GM15510 (cell line): ENCODE measurements around the gene IL10RB.

Experiments
- POLR2A ChIP-seq: IDR thresholded peaks from 3 replicates; pipeline ENCODE4 v1.6.1; 2011; ENCODE audit warnings: borderline replicate concordance; ENCODE audit not compliant: insufficient read length; ENCODE audit errors: extremely low read depth

The IL10RB gene

DNA sequence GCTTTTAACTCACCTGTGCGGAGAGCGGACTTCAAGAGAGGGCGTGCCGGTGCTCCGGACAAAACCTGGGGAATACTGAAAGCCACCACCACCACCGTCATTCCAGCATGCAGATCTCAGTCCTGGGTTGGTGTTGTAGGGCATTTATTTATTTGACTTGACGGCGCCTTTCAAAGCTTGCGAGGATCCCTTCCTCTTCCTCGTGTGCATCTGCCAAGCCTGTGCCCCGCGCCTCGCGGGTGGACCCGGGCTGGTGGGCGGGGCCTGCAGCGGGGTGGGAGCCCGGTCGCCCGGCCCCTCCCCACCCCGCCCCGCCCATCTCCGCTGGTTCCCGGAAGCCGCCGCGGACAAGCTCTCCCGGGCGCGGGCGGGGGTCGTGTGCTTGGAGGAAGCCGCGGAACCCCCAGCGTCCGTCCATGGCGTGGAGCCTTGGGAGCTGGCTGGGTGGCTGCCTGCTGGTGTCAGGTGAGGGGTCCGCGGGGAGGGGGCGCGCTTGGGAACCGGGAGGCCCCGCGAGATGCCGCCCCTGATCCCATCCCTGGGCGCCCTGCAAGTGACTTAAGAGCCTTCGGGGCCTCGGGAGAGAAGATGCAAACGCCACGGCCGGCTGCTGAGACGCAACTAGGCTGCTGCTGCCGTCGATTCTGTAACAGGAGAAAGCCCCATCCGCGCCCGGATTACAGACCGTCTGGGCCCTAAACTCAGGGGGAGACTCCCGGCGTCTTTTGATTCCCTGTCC lies at the start of gene IL10RB:
Gene IL10RB (plus strand): TSS at position 318 of the 739 bp plus-strand sequence. CDS start 99 bp downstream, at position 417.
- TF ChIP-seq POLR2A: peak; percentile 72

DNA sequence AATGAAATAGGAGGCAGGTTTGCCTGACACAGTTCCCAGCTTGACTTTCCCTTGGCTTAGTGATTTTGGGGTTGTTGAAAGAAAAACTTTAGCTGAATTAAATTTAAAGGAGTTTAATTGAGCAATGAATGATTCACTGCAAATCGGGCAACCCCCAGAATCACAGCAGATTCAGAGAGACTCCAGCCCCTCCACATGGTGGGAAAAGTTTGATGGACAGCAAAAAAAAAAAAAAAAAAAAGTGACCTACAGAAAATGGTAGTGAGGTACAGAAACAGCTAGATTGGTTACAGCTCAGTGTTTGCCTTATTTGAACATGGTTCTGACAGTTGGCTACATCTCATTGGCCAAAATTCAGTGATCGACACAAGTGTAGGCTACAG lies 49.0 kb upstream of the IL10RB start:
- TF ChIP-seq POLR2A: no peak

GRCh38 chr21:33219300-33219699 lies 46.9 kb upstream of the IL10RB start:
- TF ChIP-seq POLR2A: no peak

DNA sequence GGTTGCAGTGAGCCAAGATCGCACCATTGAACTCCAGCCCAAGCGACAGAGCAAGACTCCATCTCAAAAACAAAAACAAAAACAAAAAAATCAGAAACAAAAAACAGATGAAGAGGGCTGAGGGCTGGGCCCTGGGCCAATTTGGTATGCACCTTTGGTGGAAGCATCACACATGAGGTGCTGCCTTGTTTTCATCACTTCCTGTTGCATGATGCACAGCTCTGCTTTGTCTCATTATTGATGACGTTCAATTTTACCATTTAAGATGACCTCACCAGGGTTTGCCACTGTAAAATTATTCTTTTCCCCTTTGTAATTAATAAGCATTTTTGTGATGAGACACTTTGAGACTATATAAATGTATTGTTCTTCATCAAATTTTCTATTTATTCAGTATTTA lies 46.2 kb upstream of the IL10RB start:
- TF ChIP-seq POLR2A: no peak

GRCh38 chr21:33228455-33228854 lies 37.7 kb upstream of the IL10RB start:
- no peak for TF ChIP-seq POLR2A

- TF ChIP-seq POLR2A: no peak
Observed at GRCh38 chr21:33229099-33229783, 36.9 kb upstream of the IL10RB start.

DNA sequence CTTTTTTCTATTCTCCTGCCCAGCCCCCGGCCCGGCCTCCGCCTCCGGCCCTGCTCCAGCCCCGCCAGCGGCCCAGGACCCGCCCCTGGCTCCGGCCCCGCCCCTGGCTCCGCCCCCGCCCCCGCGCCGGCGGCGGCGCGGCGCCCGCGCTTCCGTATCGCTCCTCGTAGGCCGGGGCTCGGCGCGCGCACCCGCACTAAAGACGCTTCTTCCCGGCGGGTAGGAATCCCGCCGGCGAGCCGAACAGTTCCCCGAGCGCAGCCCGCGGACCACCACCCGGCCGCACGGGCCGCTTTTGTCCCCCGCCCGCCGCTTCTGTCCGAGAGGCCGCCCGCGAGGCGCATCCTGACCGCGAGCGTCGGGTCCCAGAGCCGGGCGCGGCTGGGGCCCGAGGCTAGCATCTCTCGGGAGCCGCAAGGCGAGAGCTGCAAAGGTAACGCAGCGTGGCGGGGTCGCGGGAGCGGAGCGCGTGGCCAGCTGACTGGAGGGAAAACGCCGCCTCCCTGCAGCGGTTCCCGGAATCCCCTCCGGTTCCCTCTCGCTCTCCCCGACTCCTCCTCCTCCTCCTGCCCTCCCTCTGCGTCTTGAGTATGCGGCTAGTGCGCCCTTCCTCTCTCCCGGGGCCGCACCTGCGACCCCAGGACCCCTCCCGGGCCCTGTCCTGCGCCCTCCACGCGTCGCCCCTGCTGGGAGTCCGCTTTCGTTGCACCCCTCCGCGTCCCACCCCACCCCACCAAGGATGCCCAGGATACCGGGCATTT lies 36.2 kb upstream of the IL10RB start, which contains the start of gene IFNAR2:
Gene IFNAR2 (plus strand): TSS at position 155 of the 761 bp plus-strand sequence. CDS start 11,985 bp downstream, outside the sequence.
- peak; percentile 83 for TF ChIP-seq POLR2A

DNA sequence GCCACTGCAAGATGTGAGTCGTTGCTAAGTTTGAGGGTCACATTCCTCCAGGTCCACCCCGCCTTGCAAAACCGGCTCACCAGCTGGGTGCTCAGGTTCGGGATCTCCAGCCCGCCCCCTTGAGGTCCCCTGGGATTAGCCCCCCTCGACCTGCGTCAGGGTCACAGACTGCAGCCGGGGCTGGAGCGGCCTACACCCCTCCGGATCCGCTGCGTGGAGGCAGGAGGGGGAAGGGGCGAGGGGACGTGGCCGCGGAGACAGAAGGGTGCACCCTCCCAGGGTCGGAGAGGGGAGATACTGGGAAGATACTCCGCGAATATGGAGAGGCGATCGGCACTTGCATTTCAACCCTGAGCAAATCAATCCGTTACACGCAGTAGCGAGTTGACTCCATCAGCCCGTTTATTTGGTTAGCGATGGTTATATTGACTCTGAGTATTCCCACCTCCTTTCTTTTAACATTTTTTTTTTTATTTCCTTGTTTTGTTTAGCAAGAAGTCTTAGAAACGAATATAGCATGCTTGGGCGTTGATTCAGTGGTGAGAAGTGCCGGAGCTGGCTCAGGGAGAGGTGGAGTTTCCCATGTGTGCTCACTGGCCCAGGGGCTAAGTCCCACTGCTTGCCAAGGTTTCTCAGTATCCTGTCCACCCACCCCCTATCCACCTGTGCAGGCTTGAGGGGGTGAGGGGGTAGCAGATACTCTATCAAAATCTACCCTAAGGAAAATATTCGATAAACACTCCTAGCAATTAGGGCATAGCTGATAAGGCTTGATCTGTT lies 35.4 kb upstream of the IL10RB start:
- TF ChIP-seq POLR2A: no peak

- no peak for TF ChIP-seq POLR2A
Observed at GRCh38 chr21:33231526-33231925, 34.6 kb upstream of the IL10RB start.

DNA sequence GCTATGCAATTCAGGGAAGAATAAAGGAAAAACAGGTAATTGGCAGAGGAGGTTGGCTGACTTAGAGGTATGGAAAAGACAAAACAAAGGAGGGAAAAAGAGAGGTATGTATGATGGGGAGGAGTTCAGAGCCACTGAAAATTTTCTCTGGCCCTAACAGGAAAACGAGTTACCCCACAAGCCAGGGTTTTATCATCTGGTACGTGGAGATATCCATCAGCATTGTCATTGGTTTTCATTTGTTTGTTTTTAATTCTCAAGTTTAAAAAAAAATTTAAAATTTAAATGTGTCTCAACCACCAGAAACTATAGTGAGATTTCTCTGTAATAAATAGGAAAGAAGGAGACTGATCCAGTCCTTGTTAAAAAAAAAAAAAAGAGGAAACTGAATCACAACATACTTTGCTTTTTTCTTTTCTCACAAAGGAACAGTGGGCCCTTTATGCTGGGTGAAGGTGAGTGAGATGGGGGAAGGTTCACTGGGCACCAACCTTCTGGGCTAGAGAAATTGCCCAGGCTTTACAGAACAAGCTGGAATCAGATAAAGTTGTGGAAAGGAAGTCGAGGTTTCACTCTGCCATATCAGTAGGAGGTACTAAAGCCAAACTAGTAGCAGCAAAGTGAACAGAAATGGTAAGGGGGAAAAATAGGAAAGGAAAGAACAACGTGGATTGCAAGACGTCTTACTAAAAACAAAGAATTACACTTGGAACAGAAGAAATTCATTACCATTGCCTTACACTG lies 33.7 kb upstream of the IL10RB start:
- no peak for TF ChIP-seq POLR2A

- TF ChIP-seq POLR2A: no peak
Observed at GRCh38 chr21:33234635-33235520, 31.3 kb upstream of the IL10RB start.

DNA sequence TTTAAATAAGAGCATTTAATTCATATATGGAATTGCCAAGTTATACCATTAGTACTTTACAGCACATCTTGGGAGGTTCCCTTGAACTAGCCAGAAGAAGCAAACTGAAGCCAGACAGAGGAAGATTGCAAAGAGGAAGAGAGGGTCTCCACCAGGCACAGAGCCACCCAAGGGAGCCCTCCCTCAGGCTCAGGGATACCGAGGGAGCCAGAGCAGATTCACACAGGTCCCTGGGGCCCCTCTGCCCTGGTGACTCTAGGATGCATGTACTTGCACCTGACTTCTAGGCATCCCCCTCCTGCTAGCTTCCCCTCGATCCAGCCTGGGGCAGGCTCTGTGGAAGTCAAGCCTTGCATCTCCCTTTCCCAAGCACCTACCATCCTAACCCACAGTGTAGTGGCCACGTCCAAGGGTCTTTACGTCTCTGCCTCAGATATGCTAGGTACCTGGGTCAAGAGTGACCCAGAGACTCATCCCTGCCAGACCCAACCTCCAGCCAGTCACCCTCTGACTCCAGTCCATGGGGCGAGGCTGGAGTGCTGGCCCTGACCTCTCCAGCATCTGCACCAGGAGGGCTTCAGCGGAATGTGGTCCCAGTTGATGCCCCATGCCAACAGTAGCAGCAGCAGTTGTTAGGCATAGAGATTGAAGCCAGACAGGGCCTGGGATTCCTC lies 30.0 kb upstream of the IL10RB start:
- TF ChIP-seq POLR2A: no peak

GRCh38 chr21:33236766-33237165 lies 29.4 kb upstream of the IL10RB start:
- TF ChIP-seq POLR2A: no peak

GRCh38 chr21:33237486-33237885 lies 28.7 kb upstream of the IL10RB start:
- no peak for TF ChIP-seq POLR2A
